Activated CD4-positive, CD25-positive, alpha-beta regulatory T cell (primary cell): ENCODE results near the gene METTL6.
"Not testable (repeated sequence)": the region's sequence is repeated elsewhere in the genome, so short reads cannot be mapped to it uniquely, and the experiment has no call there.

Experiments used
- DNase-seq, 4 experiments: peaks; one replicate each; lab custom pipeline; 2025; lab: John Stamatoyannopoulos, UW

Gene METTL6, protein sequence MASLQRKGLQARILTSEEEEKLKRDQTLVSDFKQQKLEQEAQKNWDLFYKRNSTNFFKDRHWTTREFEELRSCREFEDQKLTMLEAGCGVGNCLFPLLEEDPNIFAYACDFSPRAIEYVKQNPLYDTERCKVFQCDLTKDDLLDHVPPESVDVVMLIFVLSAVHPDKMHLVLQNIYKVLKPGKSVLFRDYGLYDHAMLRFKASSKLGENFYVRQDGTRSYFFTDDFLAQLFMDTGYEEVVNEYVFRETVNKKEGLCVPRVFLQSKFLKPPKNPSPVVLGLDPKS

DNA sequence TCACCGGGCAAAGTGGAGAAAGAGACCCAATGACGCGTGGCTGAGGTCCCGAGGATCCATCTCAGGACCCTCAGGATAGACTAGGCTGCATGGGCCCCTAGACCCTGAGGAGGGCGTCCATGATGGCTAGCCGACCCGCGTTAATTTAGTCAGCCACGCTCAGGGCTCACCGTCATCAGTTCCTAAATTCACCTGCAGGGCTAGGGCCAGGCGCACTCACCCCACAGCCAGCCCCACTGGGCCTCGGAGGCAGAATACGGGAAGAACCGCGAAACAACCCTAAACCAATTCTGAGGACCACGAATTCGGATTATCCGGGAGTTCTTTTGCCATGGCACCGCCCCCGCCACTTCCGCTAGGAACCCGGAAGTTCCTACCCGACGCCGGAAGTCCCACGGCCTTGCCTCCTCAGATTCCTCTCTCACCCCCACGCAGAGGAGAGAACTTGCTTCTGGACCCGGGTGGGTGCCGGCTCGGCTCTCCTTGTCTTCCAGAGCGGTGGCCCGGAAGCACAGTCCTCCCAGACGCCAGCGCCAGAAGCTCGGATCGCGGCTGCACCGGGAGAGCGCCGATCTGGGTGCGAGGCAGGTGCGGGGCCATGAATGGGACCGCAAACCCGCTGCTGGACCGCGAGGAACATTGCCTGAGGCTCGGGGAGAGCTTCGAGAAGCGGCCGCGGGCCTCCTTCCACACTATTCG, at the start of gene METTL6, which contains the start of gene EAF1:
Gene METTL6 (minus strand): TSS at position 363 of the 699 bp plus-strand sequence. CDS start 1,033 bp downstream, outside the sequence.
Gene EAF1 (plus strand): TSS at position 417 of the 699 bp plus-strand sequence. CDS start 182 bp downstream, at position 599.
- peak; percentile 68 to 76 (median 74) for DNase-seq

DNA sequence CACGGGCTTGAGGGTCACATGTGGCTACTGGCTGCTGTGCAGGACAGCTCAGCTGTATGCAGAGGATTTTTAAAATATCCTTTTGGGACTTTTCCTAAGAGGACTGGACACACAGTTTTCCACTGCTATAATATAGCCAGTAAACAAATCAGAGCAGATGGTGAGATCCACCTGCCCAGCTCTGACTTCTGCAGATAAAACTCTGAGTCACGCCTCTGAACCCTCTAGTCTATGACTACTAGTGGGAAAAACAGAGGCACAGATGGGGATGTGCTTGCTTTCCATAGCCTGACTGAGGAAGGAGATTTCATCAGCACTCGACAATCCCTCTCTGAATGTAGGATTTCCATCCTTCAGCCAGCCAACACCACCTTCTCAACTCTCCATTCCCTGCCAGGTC, 49.0 kb upstream of the METTL6 start:
- no peak for DNase-seq

DNA sequence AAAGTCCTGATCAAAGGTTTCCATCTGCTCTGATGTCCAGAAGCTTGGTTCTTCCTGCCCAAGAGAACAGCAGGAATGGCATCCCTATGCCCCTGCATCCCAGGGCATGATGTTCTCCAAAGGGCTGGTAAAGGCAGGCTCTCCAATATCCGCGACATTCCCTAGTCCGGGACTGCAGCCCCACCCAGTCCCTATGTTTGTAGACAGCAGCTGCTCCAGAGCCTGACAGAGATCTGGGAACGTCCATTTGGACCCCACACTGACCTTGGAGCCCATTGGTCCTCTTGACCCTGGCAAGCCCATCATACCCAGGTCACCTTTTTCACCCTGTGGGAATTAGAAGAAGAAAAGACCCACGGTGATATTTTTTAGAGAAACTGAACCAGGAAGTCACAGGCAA, 47.8 kb upstream of the METTL6 start:
- no peak for DNase-seq

DNA sequence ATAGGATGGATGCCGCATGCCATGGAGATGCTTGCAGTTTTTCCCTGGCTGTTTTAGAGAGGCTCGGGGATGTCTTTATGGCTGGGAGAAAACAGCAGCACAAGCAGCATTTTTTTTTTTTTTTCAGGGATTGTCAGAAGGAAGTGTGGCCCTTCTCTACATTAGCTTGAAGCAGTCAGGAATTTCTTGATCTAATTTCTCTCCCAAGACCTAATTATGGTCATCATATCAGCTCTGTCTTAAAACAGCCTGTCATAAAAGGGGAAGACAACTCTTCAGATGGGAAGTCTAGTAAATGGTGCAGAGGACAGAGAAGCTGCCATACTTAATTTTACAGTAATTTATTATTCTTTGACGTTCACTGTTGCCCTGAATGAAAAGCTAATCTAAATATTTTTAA, 44.5 kb upstream of the METTL6 start:
- DNase-seq = no peak

DNA sequence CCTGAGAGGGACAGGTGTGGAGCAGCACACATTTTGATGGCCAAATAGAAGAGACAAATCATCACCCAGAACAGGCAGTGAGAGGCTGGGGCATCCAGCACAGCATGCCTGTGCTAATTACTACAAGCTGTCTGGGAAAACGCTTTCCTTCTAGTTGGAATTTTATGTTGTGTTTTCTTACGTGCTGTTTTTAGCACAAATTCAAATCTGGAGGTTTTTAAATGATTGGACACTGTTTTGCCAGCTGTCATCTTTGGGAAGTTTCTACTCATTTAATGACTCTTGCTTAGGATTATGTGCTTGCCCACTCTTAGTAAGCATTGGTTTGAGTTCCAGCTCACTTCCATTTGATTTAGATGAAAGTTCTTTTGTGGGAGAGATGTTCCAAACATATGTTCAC, 43.5 kb upstream of the METTL6 start:
- DNase-seq = no peak

DNA sequence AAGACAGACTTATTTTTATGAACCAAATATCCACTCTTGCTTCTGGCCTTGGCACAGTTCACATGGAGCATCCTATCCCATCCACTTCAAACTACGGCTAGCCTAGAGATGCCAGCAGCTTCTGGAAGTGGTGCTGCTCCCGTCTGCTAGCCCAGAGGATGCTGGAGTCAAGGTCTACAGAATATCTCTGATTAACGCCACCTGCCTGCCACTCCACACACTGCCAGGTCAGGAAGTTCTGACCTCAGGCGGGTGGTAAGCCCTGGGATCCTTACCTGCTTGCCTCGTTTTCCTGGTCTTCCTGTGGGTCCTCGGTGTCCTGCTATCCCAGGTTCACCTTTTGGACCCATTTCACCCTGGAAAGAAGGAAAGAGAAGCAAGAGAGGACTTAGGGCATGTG, 42.9 kb upstream of the METTL6 start:
- DNase-seq = no peak

DNA sequence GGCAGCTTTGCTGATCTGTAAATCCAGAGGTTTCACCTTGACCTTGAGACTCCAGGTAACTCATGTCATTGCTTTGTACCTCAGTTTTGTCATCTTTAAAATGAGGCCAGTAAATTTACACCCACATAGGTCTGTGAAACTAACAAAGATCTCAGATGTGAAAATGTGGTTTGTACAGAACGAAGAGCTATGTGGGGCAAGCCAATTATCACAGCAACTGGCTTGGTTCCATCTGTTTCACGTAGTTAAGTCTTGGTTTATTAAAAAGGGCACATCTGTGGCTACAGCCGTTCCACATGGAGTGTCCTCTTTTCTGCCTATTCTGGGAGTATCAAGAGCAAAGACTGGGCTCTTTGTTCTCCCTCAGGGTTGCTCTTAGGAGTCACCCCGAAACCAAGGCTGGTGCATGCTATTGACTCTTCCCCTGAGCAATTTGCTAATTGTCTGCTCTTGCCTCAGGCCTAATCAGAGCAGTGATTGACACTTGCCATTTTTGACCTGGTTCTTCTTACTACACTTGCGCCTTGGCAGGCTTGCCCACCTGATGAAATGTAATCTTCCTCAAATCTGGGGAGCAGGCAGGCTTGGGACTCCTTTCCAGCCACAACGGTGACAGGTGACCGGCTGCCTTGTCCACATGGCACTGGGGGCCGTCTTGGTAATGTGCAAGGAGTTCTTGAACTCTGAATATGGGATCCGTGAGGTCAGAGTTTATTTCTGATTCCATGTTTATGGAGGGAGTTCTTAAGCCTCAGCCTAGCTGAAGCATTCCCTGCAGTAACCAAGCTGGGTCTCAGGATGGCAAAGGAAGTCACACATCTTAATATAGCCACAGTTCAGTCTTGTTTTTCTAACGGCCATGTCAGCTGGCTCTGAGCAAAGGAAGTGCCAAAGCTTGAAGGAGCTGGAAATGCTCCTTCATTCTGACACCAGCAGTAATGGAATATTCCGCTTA, 40.2 kb upstream of the METTL6 start:
- DNase-seq = no peak

DNA sequence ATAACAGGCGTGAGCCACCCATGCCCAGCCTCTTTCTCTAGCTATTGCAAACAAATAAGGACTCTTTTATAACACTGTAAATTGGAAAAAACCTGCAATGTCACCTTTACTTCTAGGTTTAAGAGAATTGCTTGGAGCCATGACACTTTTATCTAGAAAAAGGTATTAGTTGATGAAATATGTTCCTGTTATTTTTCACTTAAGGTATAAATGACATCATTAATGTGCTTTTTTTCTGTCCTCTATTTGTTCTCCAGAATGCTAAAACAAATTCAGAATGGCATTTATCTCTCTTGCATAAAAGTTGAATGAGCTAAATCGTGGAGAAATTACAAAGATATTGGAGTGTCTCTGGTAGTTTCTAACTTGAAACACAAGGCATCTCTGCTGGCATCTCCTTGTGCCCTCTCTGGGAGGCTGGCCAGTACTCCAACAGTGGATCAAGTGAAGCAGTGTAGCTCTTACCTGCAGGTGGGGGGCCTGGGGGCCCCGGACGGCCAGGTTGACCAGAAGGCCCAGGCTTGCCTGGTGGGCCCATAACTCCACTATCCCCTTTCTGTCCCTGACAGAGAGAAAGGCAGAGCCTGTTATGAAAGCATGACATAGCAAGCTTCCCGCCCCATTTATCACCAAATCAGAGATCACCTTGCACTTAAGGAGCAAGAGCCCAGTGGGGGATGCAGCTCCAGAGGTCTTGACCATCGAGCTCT, 38.7 kb upstream of the METTL6 start:
- no peak for DNase-seq

DNA sequence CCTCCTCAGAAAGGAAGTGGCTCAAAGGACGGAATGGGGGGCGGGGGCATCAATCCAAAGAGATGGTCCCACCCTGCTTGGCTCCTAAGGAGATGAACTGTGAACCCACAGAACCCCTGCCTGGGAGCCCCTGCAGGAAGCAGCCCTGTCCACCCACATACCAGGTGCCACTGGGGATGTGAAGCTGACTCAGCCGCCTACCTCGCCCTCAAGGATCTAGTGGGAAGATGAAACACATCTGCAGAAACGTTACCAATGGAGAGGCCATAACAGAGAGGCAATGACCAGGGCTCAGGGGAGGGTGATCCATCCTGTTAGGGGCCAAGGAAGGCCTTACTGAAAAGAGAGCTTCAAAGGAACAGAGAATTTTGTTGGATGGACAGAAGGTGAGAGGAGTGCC, 35.1 kb upstream of the METTL6 start:
- no peak for DNase-seq

DNA sequence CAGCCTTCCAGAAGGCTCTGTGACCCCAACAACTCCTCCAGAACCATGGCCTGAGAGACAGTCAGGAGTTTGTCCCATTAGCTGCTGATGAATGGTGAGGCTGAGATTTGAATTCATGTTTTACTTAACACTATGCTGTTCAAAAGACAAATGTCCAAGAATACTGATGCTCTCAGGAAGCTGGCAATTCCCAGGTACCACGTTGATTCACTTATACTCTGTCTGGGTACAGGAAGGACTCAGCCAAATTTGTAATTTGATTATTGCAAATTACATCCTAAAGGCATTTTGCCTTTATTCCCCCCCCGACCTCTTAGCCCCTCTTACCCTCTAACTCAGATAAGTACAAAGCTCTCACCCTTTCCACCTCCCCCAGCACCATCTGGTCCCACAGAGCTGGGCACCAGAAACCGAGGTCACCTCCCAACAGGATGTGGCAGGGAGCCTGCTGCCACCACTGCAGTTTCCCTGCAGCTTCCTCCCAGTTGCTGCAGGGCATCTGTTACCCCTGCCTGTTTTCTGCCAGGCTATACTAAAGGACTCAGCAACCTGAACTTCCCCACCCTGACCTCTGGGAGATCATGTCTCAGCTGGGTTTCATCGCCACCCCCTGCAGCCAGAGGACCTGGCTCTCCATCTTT, 33.7 kb upstream of the METTL6 start:
- DNase-seq = no peak

DNA sequence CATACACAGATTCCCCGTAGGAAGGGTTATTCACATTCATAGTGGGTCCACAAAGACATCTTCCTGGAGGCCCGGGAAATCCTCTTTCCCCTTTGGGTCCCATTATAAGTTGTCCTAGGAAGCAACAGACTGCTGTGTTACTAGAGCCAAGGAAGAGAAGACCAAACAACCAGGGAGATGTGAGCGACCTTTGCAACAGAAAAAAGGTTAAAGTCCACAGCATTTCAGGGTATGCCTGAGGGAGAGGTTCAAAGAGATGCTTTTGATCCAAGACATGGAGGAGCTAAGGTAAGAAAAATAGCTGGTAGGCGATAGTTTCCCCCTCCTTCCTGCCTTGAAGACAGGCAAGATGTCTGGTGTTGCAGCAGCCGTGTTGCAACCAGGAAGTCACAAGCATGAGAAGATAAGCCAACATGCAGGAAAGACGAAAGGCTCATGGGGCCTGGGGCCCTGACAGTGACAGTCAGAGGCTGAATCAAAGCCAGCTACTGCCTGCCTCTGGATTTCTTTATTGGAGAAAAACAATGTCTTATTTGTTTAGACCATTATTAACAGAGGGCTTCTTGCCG, 31.0 kb upstream of the METTL6 start:
- DNase-seq = no peak

DNA sequence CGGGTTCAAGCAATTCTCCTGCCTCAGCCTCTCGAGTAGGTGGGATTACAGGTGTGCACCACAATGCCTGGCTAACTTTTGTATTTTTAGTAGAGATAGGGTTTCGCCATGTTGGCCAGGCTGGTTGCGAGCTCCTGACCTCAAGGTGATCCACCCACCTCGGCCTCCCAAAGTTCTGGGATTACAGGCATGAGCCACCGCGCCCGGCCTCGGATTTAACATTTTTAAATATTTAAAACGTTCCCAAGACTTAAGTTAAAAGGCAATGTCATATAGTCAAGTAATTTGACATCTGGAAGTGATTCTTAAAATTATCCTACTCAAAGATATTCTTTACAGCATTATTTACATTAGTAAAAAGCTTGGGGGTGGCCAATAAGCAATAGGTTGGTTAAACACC, 29.6 kb upstream of the METTL6 start:
- not testable (repeated sequence) for DNase-seq

DNA sequence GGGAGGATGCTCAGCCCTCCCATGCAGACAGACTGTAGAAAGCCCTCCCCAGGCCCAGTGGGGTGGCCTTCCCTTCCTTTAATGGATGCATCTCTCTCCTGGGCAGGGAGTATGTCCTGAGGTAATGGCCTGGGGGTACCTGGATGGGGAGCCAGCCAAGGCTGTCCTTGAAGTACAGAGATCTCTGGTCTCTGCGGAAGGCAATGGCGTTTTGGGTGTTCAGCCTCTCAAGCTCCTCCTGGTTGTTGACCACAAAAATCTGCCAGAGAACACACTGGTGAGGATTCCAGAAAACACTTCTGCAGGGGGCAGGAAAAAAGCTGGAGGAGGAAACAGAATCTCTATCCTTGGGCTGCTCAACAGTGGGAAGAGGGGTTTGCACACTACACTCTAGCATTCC, 29.0 kb upstream of the METTL6 start:
- no peak for DNase-seq

DNA sequence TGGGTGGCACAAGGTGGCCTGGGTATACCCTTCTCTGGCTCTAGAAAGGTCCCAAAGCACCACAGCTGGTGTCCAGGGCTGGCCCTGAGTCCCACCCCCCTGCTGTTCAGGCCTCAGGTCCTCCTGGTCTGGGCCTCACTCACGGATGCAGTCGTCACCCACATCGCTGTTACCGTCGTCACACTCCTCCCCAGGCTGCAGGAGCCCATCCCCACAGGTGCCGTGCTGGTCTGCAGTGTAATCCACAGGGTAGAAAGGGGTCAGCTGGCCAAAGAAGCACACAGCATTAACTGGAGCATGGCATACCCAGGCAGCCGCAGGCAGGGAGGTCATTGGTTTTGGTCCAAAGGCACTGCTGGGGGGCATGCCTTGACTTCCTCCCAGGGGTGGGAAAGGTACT, 28.4 kb upstream of the METTL6 start:
- no peak for DNase-seq

DNA sequence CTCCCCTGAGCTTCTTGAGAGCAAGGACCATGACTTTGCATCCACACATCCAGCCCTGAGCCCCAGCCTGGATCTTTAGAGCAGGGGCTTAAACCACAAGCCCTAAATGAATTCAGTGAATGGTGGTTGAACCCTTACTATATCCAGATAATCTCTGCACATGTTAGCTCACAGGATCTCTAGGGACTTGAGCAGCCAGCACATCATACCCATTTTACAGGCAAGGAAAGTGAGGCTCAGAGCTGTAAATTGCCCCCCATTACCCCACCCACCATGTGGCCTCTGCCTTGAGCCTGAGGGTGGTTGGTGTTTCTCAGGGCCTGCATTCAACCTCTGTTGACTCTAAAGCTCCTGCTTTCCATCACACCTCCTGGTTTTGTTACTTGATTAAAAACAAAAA, 27.6 kb upstream of the METTL6 start:
- no peak for DNase-seq

DNA sequence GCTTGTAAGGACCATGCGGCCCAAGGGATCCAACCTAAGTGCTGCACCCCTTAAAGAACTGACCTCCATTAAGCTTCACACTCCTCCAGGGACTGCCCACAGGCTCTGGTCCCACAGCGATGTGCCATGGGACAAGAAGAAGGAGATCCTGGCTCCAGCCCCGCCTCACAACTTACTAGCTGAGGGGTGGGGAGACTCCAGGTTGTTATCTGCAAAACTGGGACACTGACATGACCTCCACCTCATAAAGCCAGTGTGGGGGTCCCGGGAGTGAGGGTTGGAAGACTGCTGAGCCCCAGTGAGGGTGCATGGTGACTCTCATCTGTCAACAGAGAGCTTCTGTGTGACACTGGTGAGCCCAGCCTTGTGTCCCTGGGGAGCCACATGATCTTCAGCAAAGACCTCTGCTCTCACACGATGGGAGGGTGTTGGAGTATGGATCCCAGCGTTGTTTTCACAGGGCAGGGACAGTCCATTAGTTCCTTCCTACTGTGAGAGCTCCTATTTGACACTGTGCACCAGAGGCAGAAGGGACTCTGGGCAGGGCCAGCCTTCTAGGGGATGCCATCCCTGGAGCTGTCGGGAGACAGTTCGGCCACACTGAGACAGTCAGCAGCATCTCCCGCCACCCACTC, 26.8 kb upstream of the METTL6 start:
- no peak for DNase-seq

DNA sequence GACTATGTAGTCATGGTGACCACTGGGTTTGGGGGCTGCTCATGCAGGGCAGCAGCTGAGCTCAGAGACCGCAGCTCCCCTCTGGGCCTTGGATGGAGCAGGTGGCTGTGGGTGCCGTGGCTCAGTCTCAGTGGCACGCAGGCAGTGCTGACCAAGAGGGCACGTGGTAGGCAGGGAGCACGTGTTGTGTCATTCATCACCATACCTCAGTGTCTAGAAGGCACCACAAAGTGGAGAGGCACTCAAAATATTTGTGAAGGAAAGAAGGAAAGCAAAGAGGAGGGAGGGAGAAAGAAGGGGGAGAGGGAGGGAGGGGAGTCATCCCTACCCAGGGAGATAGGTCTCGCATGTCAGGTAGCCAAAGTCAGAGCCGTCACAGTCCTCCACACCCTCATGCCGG, 26.2 kb upstream of the METTL6 start:
- no peak for DNase-seq

DNA sequence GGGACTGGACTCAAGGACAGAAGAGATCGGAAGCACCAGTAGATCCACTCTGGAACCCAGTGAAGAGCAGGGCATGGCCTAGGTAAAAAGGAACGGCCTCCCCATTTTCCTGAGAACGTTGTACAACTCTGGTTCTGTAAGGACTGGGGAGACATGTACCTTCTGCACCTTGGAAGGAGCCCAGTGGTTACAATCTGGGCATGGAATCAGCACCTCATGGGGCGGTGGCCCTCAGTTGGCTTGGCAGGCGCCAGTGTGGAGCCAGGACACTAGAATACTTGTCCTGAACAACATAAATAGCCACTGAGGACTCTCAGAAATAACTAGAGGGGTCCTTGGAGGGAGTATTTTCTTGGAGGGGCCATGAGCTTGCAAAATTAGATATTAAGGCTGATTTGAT, 25.6 kb upstream of the METTL6 start:
- DNase-seq = no peak

DNA sequence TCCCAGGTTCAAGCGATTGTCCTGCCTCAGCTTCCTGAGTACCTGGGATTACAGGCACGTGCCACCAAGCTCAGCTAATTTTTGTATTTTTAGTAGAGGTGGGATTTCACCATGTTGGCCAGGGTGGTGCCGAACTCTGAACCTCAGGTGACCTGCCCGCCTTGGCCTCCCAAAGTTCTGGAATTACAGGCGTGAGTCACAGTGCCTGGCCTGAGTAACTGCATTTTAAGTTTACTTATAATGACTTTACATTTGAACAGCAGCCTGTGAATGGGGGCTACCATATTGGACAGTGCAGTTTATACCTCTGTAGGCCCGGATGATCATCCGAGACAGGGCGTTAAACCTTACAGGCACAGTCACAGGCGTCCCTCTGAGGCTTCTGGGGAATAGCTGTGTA, 24.8 kb upstream of the METTL6 start:
- no peak for DNase-seq
